Coronary artery (tissue), 2 donors: ENCODE data around the gene IL17RD.

Experiments used
- DNase-seq: peaks from one replicate; pipeline ENCODE4 v3.0.0-alpha.2; 2017; ENCODE audit warnings: low spot score
- H3K27ac ChIP-seq, 2 donors: fragments of 200-600 bp; sonication (generic); one replicate each; pipeline ENCODE4 v1.5.1; 2016 to 2019
- H3K4me3 ChIP-seq: fragments of 200-600 bp; sonication (generic); 2 replicates; pipeline ENCODE4 v1.5.1; 2016; ENCODE audit warnings: mild to moderate bottlenecking, moderate library complexity
- TF ChIP-seq, protein P1 (sequence below): fragments of 200-600 bp; sonication (generic); IDR thresholded peaks from one replicate; pipeline ENCODE4 v1.5.1; 2019; ENCODE audit warnings: antibody characterized with exemption

IL17RD gene

DNA sequence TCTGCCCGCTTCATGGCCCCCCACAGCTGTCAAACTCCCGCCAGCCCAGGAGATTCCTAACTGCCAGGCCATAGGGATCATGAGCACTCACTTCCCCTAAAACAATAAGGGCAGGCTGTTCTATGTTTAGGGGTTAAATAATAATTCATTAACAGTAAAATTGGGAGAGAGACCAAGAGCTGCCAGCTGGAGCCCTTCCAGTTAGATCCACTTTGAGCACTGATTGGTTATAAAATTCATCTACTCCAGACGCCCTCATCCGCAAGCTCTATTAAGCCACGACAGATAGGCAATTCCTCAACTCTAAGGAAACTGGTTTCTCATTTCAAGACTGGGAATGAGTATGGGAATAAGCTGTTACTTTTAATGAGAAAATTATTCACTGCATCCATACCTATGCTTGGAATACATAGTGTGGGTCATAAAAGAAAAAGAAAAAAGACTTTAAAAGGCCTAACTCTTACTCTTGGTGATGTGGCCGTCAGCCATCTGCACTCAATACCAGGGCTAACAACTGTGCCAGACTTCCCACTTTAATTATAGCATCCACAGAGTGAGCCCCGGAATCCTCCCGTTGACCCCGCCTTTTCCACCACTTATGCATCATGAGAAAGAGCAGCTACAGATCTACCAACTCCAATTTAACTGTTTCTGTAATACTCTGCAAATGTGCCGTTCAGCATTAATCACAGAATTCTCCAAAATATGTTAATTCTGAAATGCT lies 44.5 kb downstream of the IL17RD start:
- no peak for DNase-seq
- TF ChIP-seq, protein P1, sequence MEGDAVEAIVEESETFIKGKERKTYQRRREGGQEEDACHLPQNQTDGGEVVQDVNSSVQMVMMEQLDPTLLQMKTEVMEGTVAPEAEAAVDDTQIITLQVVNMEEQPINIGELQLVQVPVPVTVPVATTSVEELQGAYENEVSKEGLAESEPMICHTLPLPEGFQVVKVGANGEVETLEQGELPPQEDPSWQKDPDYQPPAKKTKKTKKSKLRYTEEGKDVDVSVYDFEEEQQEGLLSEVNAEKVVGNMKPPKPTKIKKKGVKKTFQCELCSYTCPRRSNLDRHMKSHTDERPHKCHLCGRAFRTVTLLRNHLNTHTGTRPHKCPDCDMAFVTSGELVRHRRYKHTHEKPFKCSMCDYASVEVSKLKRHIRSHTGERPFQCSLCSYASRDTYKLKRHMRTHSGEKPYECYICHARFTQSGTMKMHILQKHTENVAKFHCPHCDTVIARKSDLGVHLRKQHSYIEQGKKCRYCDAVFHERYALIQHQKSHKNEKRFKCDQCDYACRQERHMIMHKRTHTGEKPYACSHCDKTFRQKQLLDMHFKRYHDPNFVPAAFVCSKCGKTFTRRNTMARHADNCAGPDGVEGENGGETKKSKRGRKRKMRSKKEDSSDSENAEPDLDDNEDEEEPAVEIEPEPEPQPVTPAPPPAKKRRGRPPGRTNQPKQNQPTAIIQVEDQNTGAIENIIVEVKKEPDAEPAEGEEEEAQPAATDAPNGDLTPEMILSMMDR: no peak
- Histone ChIP-seq H3K27ac (no peak overlapping the region), H3K4me3 (no peak overlapping the region)

DNA sequence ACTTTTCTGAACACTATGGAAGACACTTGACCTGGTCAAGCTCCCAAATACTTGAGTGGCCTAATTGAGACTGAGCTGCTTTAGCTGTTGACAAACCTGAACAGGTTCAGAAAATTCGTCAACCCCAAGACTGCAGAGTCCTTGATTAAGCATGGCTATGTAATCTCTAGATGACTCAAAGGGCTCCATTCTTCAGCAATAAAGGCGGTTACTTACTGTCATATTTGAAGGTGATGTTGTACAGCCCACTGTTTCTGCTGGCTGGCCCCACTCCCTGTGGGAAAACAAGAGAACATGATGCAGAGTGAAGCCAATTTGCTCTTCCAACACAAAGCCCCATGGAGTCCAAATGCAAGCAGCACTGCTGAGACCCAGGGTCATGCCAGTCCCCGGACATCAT lies 45.1 kb downstream of the IL17RD start:
- H3K27ac ChIP-seq: no peak overlapping the region
- TF ChIP-seq, protein P1: no peak
- no peak for DNase-seq
- no peak overlapping the region for H3K4me3 ChIP-seq

DNA sequence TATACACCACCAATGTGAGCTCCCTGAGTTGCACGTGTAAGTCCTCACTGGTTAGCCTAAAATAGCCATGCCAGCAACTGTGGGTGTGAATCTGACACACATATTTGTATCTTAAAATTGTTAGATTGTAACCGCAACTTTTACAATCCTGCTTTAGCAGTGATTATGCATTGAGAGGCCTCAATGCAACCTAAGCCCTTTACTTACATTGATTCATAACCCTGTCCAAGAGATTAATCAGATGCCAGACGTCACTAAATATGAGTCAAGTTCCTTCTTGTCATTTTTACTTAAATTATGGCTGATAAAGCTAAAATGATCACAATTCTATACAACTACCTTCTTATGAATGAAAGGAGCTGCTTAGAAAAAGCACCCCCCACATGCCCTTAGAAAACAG lies 46.9 kb downstream of the IL17RD start:
- no peak for DNase-seq
- TF ChIP-seq, protein P1: no peak
- no peak overlapping the region for H3K4me3 ChIP-seq
- H3K27ac ChIP-seq: no peak overlapping the region

DNA sequence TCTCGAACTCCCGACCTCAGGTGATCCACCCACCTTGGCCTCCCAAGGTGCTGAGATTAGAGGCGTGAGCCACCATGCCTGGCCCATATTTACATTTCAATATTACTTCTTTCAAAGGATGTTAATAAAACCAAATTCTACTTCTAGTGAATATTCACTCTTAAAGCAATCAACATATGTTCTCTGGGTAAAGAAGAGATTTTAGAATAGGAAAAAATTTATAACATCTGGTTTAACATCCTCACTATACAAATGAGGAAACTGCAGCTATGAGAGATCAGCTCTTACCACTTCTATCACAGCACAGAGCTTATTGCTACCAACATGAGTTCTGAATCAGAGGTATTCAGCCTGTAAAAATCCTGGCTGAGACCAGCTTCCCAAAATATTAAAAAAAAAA lies 48.7 kb downstream of the IL17RD start:
- Histone ChIP-seq H3K4me3 (no peak overlapping the region), H3K27ac (no peak overlapping the region)
- TF ChIP-seq, protein P1: no peak
- no peak for DNase-seq

DNA sequence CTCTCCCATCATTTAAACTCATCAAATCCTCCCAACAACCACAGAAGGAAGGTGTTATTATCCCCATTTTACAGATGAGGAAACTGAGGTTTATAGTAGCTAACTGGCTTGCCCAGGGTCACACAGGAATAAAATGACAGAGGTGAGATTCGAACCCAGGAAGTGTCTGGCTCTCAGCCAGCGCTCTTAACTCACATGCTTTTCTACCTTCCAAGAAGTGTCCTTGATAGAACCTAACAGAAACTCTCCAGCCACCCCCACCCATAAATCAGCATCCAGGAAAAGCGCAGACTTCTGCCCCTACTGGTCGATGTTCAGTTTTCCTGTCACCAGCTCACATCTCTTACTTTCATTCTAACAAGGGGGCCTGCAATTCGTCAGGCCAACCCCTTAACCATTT lies 52.9 kb downstream of the IL17RD start:
- no peak for DNase-seq
- H3K4me3 ChIP-seq: no peak overlapping the region
- H3K27ac ChIP-seq: no peak overlapping the region

DNA sequence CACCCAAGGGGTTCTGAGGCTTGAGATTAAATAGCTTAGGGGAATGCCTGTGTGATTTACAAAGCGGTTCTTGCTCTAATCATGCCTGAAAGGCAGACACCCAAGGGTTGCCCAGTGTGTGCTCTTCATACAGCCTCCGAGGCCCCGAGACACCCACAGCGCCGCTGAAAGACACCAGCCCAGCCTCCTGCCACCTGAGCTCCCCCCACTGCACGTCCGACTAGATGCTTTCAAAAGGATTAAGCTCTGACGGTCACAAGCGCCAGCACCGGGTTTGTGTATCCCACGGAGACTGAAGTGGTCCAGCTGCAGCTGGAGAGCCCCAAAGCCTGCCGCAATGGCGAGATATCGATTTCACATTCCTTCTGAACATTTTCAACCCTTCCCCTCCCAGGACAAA lies 54.4 kb downstream of the IL17RD start:
- no peak overlapping the region for H3K4me3 ChIP-seq
- no peak for DNase-seq
- H3K27ac ChIP-seq: no peak overlapping the region
- TF ChIP-seq, protein P1: no peak

More for the DNA sequence above, 52.9 kb downstream of the IL17RD start:
- TF ChIP-seq, protein P1: no peak

DNA sequence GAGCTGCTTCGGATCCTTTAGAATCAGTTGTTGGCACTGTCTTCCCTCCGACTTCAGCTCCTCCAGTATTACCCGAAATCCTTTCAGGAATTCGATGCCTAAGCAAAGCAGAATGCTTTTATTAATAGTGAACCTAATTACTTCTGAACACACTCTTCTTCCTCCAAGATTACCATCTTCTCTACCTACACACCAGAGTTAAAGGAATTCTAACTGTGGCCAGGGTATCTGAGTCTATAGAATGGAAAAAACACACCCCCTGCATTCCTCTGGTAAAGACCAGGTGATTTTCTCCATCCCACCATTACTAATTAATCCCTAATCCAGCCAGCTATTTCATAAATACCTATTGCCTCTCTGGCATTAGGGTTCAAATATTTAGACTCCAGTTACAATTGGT lies 54.9 kb downstream of the IL17RD start:
- no peak for DNase-seq
- H3K27ac ChIP-seq: no peak overlapping the region
- TF ChIP-seq, protein P1: no peak
- H3K4me3 ChIP-seq: no peak overlapping the region
